MCF 10A (cell line): ENCODE measurements around the gene TRIM41. TPM values are rescaled to one million over a fixed set of nuclear protein-coding genes. Genes with fewer than 3 reads are reported as not detected.
"Not testable (repeated sequence)": the region's sequence is repeated elsewhere in the genome, so short reads cannot be mapped to it uniquely, and the experiment has no call there.

Experiments
- BruUV-seq: library from RNA; stranded (reverse); fragments of 400-500 nt; replicated peaks from 2 replicates; lab custom pipeline; 2021; lab: Mats Ljungman, UMichigan
- CTCF ChIA-PET: fragments of 300-600 bp; sonication (Branson Sonifier 250); formaldehyde crosslinking; extraction: SDS; loops from one replicate; lab custom pipeline; 2021; ENCODE audit warnings: antibody characterized with exemption, inconsistent platforms; lab: Yijun Ruan, JAX
- POLR2A ChIA-PET: fragments of 300-600, 350-650 bp; sonication (Branson Sonifier 250); formaldehyde crosslinking; extraction: SDS; loops from one replicate; lab custom pipeline; 2020; ENCODE audit warnings: antibody characterized with exemption, inconsistent platforms; lab: Yijun Ruan, JAX
- DNase-seq: peaks from one replicate; pipeline ENCODE4 v3.0.0-alpha.2; 2018; ENCODE audit not compliant: unreplicated experiment
- H3K27ac Mint-ChIP-seq: one replicate; pipeline ENCODE4 v1.8.0; 2022; ENCODE audit warnings: mild to moderate bottlenecking, low read depth, mixed read lengths; ENCODE audit not compliant: unreplicated experiment
- H3K27me3 Mint-ChIP-seq: one replicate; pipeline ENCODE4 v1.8.0; 2022; ENCODE audit warnings: mixed read lengths; ENCODE audit not compliant: insufficient read depth, unreplicated experiment
- H3K36me3 Mint-ChIP-seq: one replicate; pipeline ENCODE4 v1.8.0; 2022; ENCODE audit warnings: mild to moderate bottlenecking, moderate library complexity, mixed read lengths; ENCODE audit not compliant: insufficient read depth, unreplicated experiment
- H3K4me1 Mint-ChIP-seq: one replicate; pipeline ENCODE4 v1.8.0; 2022; ENCODE audit warnings: mixed read lengths; ENCODE audit not compliant: insufficient read depth, unreplicated experiment
- H3K4me3 Mint-ChIP-seq: one replicate; pipeline ENCODE4 v1.8.0; 2022; ENCODE audit warnings: mild to moderate bottlenecking, moderate library complexity, mixed read lengths; ENCODE audit not compliant: unreplicated experiment
- H3K9me3 Mint-ChIP-seq: one replicate; pipeline ENCODE4 v1.8.0; 2022; ENCODE audit warnings: mixed read lengths; ENCODE audit not compliant: unreplicated experiment
- CTCF ChIP-seq: fragments of 200-600 bp; IDR thresholded peaks from one replicate; pipeline ENCODE4 v1.8.0; 2022; ENCODE audit warnings: antibody characterized with exemption, mild to moderate bottlenecking; ENCODE audit not compliant: unreplicated experiment
- intact Hi-C: fragments of 100-400 bp; cut with micrococcal nuclease; formaldehyde crosslinking; loops from 2 replicates; pipeline ENCODE4 v1.14.1; 2022
- total RNA-seq: library from RNA; stranded (reverse); gene quantifications from 2 replicates; pipeline ENCODE4 v1.2.3, GENCODE V29; 2022

Gene TRIM41
- total RNA-seq, 1 experiment from 2014 or later, result 49.4 TPM

DNA sequence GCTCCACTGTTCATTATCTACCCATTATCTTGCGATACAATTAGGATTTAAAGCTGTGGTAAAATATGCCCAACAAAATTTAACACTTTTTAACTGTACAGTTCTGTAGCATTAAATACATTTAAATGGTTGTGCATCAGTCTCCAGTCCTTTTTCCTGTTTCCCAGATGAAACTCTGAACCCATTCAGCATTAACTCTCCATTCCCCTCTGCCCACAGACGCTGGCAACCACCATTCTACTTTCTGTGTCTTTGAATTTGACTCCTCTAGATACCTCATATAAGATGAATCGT lies 15.2 kb upstream of the TRIM41 start:
- ChIA-PET CTCF (interaction anchor here (0.7 to 1.5 kb wide), 7 partner anchors 15 to 423 kb away, joined by 3 to 5 read pairs (median 3); no protein-coding TSS in a partner anchor), POLR2A (interaction anchor here (0.6 to 12.4 kb wide), 16 partner anchors 9 to 406 kb away, joined by 3 to 432 read pairs (median 10); partner anchors contain the start of genes MGAT1, RACK1, TRIM41 and TRIM52)
- H3K27ac Mint-ChIP-seq, result peak overlapping the region; percentile 81
- no peaks in the 10 kb centered on the region for H3K9me3 Mint-ChIP-seq
- intact Hi-C loops, result loop anchor here (1.0 kb wide), 4 partner anchors 10 to 35 kb away; no protein-coding TSS in a partner anchor
- H3K27me3 Mint-ChIP-seq, result no peaks in the 10 kb centered on the region
- H3K4me1 Mint-ChIP-seq, result peaks cover 28% of the 10 kb centered on the region
- no TSS peak for BruUV-seq
- peak overlapping the region; percentile 84 for H3K4me3 Mint-ChIP-seq
- no peak for DNase-seq
- TF ChIP-seq CTCF, result no peak
- peaks cover 28% of the 10 kb centered on the region for H3K36me3 Mint-ChIP-seq

- Mint-ChIP-seq H3K36me3 (peaks cover 21% of the 10 kb centered on the region), H3K4me1 (peaks cover 26% of the 10 kb centered on the region)
- ChIA-PET POLR2A (interaction anchor here (1.1 to 12.4 kb wide), 4 partner anchors 11 to 31 kb away, joined by 3 to 432 read pairs (median 69); partner anchors contain the start of gene TRIM41), CTCF (interaction anchor here (0.7 kb wide), 1 partner anchor 37 kb away, joined by 3 read pairs; no protein-coding TSS in a partner anchor)
- DNase-seq, H3K27me3 Mint-ChIP-seq, BruUV-seq, H3K9me3 Mint-ChIP-seq, H3K27ac Mint-ChIP-seq, H3K4me3 Mint-ChIP-seq, intact Hi-C loops: not testable (repeated sequence)
Observed at GRCh38 chr5:181209006-181209405, 14.1 kb upstream of the TRIM41 start.

DNA sequence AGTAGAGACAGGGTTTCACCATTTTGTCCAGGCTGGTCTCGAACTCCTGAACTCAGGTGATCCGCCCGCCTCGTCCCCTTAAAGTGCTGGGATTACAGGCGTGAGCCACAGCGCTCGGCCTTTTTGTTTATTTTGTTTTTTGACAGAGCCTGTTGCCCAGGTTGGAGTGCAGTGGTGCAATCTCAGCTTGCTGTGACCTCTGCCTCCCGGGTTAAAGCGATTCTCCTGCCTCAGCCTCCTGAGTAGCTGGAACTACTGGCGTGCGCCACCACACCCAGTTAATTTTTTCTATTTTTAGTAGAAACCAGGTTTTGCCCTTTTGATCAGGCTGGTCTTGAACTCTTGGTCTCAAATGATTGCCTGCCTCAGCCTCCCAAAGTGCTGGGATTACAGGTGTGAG lies 12.9 kb upstream of the TRIM41 start:
- Mint-ChIP-seq H3K4me1 (peaks cover 26% of the 10 kb centered on the region), H3K36me3 (peaks cover 21% of the 10 kb centered on the region)
- H3K9me3 Mint-ChIP-seq, intact Hi-C loops, H3K27me3 Mint-ChIP-seq, BruUV-seq, H3K27ac Mint-ChIP-seq, H3K4me3 Mint-ChIP-seq, DNase-seq: not testable (repeated sequence)
- POLR2A ChIA-PET, result interaction anchor here (12.4 kb wide), 1 partner anchor 20 kb away, joined by 432 read pairs; no protein-coding TSS in a partner anchor
- CTCF ChIA-PET, result interaction anchor here (0.9 kb wide), 1 partner anchor 29 kb away, joined by 3 read pairs; no protein-coding TSS in a partner anchor

GRCh38 chr5:181210698-181211097 lies 12.4 kb upstream of the TRIM41 start:
- DNase-seq, POLR2A ChIA-PET, intact Hi-C loops, H3K4me3 Mint-ChIP-seq, H3K27me3 Mint-ChIP-seq, H3K27ac Mint-ChIP-seq, H3K9me3 Mint-ChIP-seq, BruUV-seq: not testable (repeated sequence)
- Mint-ChIP-seq H3K36me3 (peaks cover 21% of the 10 kb centered on the region), H3K4me1 (peaks cover 24% of the 10 kb centered on the region)
- CTCF ChIA-PET, result interaction anchor here (0.8 to 0.9 kb wide), 2 partner anchors 13 to 30 kb away, joined by 3 read pairs; partner anchors contain the start of gene TRIM41

DNA sequence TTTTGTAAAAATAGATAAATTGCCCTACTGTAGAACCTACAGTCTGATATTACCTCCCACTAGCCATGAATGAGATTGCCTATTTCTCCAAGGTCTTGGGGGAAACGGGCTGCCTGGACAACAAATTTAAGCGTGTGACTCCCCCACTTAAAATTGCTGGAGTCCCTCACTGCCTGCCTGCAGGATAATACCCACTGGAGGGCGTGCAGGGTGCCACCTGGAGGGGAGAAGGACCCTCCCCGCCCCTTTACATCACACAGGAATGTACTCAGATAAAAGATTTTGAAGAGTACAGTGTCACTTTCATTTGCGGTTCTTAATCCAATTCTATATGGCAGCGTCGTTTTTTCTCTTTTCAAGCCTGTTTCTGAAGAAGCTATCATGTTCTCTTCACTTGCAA lies 11.9 kb upstream of the TRIM41 start:
- ChIA-PET CTCF (interaction anchor here (0.8 to 0.9 kb wide), 2 partner anchors 12 to 30 kb away, joined by 3 read pairs; partner anchors contain the start of gene TRIM41), POLR2A (interaction anchor here (2.6 kb wide), 1 partner anchor 20 kb away, joined by 7 read pairs; no protein-coding TSS in a partner anchor)
- H3K9me3 Mint-ChIP-seq, result no peaks in the 10 kb centered on the region
- H3K4me1 Mint-ChIP-seq, result peaks cover 21% of the 10 kb centered on the region
- no peak overlapping the region for H3K4me3 Mint-ChIP-seq
- BruUV-seq, result no TSS peak
- H3K27ac Mint-ChIP-seq, result no peak overlapping the region
- TF ChIP-seq CTCF, result no peak
- intact Hi-C loops, result no loop called here
- no peak for DNase-seq
- peaks cover 21% of the 10 kb centered on the region for H3K36me3 Mint-ChIP-seq
- no peaks in the 10 kb centered on the region for H3K27me3 Mint-ChIP-seq
